ENCODE data around the gene BNIP3. TPM values are rescaled to one million over a fixed set of nuclear protein-coding genes. Genes with fewer than 3 reads are reported as not detected.

BNIP3 gene
- polyA plus RNA-seq, 1 donor = 50.6 TPM

DNA sequence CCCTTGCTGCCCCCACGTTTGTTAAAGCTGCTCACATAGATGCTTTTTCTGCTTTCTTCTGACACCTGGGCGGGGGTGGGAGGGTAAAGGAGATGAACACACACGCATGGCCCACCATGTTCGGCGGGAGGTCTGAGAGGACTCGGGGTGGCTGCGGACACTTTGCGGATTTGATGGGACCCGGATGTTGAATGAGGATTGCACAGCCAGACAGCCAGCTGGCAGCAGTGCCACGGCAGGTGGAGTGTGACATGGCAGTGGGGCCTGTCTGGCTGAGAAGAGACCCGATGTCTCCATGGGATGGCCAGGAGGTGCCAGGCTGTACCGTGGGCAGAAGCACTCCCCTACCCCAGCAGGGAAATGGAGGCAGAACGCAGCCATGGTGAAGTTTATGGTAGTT, 49.7 kb downstream of the BNIP3 start:
- peaks cover 27% of the 10 kb centered on the region for H3K36me3 ChIP-seq (ENCODE audit: control insufficient read depth, insufficient read depth, low read length)
- no CpG with 5 or more reads among the region's 13 CpGs for WGBS (ENCODE audit: insufficient coverage, low lambda C conversion rate)
- no peak overlapping the region for H3K27ac ChIP-seq (ENCODE audit: low read length)
- H3K9me3 ChIP-seq (ENCODE audit: control insufficient read depth, low read depth, low read length) = no peaks in the 10 kb centered on the region
- no peaks in the 10 kb centered on the region for H3K27me3 ChIP-seq (ENCODE audit: control insufficient read depth, insufficient read depth, low read length)
- no peak overlapping the region for H3K4me3 ChIP-seq (ENCODE audit: low read length)
- H3K4me1 ChIP-seq (ENCODE audit: control insufficient read depth, insufficient read depth, low read length) = no peaks in the 10 kb centered on the region
- DNase-seq = no peak

DNA sequence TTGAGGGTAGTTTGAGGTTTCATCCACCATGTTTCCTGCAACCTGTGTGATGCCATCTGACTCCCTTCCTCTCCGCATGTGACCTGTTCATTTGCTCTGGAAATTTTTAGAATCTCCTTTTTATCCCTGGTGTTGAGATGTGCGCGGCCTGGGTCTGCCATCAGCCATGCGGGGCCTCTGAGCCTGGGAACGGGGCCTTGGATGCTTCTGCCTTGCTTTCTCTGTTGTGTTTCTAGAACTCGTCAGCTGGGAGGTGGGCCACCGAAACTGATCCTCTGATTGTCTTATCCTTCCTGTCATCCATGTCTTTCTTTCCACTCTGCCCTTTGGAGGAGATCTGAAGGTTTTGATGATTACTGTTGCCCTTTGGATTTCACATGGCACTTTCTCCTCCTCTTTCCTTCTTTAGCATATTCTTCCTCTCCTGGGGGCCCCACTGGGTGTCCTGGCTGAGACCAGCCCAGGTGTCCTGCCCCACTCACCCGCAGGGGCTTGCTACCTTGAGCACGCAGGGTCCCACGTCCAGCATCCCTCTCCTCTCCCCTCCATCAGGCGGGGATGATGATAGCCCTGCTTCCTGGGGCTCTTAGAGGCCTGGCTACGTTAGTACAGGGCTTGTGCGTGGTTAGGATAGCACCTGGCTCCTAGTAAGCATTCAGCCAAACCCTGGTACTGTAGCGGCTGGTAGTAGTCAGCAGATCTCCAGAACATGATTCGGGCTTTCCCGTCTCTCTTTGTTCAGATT, 51.0 kb downstream of the BNIP3 start:
- Histone ChIP-seq H3K4me3 (ENCODE audit: low read length) (no peak overlapping the region), H3K27ac (ENCODE audit: low read length) (no peak overlapping the region), H3K36me3 (ENCODE audit: control insufficient read depth, insufficient read depth, low read length) (peaks cover 23% of the 10 kb centered on the region), H3K4me1 (ENCODE audit: control insufficient read depth, insufficient read depth, low read length) (no peaks in the 10 kb centered on the region), H3K27me3 (ENCODE audit: control insufficient read depth, insufficient read depth, low read length) (no peaks in the 10 kb centered on the region), H3K9me3 (ENCODE audit: control insufficient read depth, low read depth, low read length) (no peaks in the 10 kb centered on the region)
- DNase-seq = no peak
- 100% methylated on average over 4 of the region's 16 CpGs for WGBS (ENCODE audit: insufficient coverage, low lambda C conversion rate)

DNA sequence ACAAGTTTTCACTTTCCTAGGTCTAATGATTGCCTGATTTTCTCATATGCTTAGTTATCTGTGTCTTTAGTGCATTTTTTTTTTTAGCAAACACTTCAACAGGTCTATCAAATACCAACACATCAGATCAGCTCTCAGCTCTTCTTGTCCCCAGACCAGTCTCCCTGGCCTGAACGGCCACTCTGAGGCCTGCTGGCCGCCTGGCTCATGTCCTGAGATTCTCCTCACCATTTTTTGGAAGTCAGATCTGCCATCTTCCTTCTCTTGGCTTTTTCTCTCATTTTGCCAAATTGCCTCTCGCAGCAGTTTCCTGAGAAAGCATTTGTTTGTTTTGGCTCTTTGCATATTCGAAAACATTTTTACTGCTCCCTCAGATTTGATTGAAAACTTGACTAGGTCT, 51.6 kb downstream of the BNIP3 start:
- Histone ChIP-seq H3K27ac (ENCODE audit: low read length) (no peak overlapping the region), H3K4me3 (ENCODE audit: low read length) (no peak overlapping the region), H3K36me3 (ENCODE audit: control insufficient read depth, insufficient read depth, low read length) (peaks cover 20% of the 10 kb centered on the region), H3K4me1 (ENCODE audit: control insufficient read depth, insufficient read depth, low read length) (no peaks in the 10 kb centered on the region), H3K27me3 (ENCODE audit: control insufficient read depth, insufficient read depth, low read length) (no peaks in the 10 kb centered on the region), H3K9me3 (ENCODE audit: control insufficient read depth, low read depth, low read length) (no peaks in the 10 kb centered on the region)
- no peak for DNase-seq
- whole genome bisulfite sequencing (ENCODE audit: insufficient coverage, low lambda C conversion rate) = 87% methylated on average over 3 of the region's 4 CpGs

DNA sequence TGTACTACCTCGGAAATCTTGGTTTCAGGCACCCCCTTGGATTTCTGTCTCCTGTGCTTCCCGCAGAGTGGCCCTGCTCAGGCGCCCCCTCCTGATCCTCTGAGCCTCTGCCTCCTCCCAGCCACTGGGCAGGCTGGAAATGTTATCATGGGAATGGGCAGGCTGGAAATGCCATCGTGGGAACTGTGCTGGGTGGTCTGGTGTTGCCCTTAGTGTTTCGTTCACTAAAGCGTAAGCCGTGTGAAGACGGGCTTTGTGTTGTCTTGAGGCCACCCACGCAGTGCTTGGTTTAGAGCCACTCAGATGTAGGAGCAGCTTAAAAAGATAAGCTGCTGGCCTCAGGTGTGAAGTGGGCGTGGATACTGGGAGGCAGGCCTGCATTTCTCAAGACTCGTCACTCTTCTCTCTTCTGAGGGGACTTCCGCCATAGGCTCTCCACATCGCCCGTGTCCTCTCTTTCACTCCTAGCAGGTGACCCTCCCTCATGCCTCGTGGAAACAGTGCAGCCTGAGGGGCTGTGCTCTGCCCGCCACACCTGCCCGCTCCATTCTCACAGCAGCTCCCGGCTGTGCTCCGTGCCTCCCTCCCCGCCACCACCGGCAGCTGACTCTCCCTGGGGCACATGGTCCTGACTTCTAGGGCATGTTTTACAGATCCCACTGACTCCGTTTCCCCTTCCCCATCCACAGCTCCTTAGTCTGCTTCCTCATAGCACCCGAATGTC, 52.4 kb downstream of the BNIP3 start:
- Histone ChIP-seq H3K4me3 (ENCODE audit: low read length) (no peak overlapping the region), H3K27ac (ENCODE audit: low read length) (no peak overlapping the region), H3K36me3 (ENCODE audit: control insufficient read depth, insufficient read depth, low read length) (peaks cover 14% of the 10 kb centered on the region), H3K4me1 (ENCODE audit: control insufficient read depth, insufficient read depth, low read length) (no peaks in the 10 kb centered on the region), H3K27me3 (ENCODE audit: control insufficient read depth, insufficient read depth, low read length) (no peaks in the 10 kb centered on the region), H3K9me3 (ENCODE audit: control insufficient read depth, low read depth, low read length) (no peaks in the 10 kb centered on the region)
- 100% methylated on average over 1 of the region's 23 CpGs for WGBS (ENCODE audit: insufficient coverage, low lambda C conversion rate)
- DNase-seq = no peak

DNA sequence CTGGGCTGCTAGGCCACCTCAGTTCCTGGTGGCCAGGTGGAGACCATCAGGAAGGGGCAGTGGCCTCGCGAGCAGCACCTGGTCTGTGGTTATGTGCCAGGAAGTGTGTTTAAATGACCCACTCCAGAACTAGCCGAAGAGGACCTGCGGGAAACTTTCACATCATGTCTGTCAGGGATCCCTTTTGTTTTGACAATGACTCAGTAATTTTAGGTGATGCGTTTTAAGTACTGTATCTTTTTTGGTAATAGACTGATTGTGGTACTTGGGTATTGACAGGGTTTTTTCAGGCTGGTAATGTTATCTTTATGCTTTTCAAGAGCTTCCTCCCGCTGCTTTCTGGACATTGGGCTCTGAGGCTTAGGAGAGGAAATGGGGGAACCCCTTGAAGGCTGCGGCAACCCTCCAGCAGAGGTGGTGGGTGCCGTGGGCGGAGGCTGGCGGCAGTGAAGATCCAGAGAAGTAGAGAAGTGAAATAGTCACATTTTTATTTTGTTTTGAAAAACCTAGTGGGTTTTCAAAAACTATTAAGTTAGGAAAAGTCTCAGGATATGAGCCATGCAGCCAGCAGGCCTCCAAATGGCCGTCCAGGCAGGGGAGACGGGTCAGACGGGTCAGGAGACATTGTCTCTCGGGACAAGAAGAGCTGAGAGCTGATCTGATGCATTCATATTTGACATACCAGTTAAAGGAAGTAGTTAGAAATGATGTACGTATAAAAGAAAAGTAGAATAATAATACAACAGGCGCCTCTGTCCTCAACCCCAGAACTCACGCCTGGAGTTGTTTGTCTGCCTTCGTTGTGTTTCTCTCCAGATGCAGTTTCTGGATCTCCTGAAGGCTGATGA, 53.3 kb downstream of the BNIP3 start:
- Histone ChIP-seq H3K36me3 (ENCODE audit: control insufficient read depth, insufficient read depth, low read length) (peaks cover 14% of the 10 kb centered on the region), H3K27ac (ENCODE audit: low read length) (no peak overlapping the region), H3K4me1 (ENCODE audit: control insufficient read depth, insufficient read depth, low read length) (no peaks in the 10 kb centered on the region), H3K27me3 (ENCODE audit: control insufficient read depth, insufficient read depth, low read length) (no peaks in the 10 kb centered on the region), H3K4me3 (ENCODE audit: low read length) (no peak overlapping the region), H3K9me3 (ENCODE audit: control insufficient read depth, low read depth, low read length) (no peaks in the 10 kb centered on the region)
- DNase-seq = no peak
- 83% methylated on average over 6 of the region's 18 CpGs for WGBS (ENCODE audit: insufficient coverage, low lambda C conversion rate)

DNA sequence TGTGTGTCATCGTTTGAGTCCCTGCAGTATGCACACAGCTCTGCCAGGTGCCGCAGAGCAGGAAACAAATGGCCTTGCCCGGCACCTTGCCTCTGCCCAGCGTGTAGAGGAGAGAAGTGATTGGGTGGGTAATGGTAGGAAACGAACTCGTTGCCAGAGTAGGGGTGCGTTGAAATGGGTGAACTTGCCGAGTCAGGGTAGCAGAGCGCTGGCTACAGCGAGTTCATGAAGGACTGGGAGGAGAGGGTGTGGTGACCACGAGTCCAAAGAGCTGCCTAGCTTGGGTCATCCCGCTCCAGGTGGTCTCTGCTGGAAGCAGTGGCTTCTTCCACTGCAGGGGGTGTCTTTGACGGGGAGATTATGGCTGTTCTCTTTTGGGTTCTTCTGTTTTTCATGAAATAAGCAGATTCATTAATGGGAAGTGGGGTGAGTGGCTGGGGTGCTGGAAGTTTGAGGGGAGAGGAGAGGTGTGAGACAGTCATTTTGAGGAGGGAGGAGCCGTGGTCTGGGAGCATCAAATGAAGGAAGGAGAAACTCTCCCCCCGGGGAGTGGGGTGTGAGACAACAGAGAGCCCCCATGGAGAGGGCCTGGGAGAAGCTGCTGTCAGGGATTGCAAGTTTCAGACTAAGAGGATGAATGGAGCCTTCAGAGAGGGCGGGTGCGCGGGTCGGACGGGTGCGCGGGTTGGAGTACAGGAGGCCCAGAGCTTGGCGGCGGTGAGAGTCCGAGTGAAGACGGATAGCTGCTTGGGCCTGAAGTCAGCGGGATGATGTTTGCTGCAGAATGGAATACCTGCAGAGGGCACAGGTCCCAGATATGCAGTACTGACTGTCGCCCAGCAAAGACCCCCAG, 54.8 kb downstream of the BNIP3 start:
- peaks cover 14% of the 10 kb centered on the region for H3K36me3 ChIP-seq (ENCODE audit: control insufficient read depth, insufficient read depth, low read length)
- no peak overlapping the region for H3K4me3 ChIP-seq (ENCODE audit: low read length)
- H3K4me1 ChIP-seq (ENCODE audit: control insufficient read depth, insufficient read depth, low read length) = no peaks in the 10 kb centered on the region
- no CpG with 5 or more reads among the region's 28 CpGs for WGBS (ENCODE audit: insufficient coverage, low lambda C conversion rate)
- H3K27ac ChIP-seq (ENCODE audit: low read length) = no peak overlapping the region
- no peaks in the 10 kb centered on the region for H3K9me3 ChIP-seq (ENCODE audit: control insufficient read depth, low read depth, low read length)
- no peak for DNase-seq
- no peaks in the 10 kb centered on the region for H3K27me3 ChIP-seq (ENCODE audit: control insufficient read depth, insufficient read depth, low read length)

DNA sequence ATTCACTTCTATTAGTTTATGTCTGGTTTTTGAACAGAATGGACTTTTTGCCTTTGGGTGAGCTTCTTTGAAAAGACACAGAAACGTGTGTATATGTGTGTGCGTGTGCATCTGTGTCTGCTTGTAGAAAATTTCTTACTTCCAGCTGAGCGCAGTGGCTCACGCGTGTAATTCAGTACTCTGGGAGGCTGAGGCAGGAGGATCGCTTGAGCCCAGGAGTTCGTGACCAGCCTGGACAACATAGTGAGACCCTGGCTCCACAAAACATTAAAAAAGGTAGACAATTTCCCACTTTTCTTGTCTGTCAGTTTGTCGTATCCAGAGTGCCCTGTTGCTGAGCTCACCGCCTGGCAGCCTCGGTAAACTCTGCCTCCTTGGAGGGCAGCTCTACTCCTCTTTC, 55.5 kb downstream of the BNIP3 start:
- H3K36me3 ChIP-seq (ENCODE audit: control insufficient read depth, insufficient read depth, low read length) = peaks cover 14% of the 10 kb centered on the region
- H3K27ac ChIP-seq (ENCODE audit: low read length) = no peak overlapping the region
- H3K4me1 ChIP-seq (ENCODE audit: control insufficient read depth, insufficient read depth, low read length) = no peaks in the 10 kb centered on the region
- no peak overlapping the region for H3K4me3 ChIP-seq (ENCODE audit: low read length)
- H3K9me3 ChIP-seq (ENCODE audit: control insufficient read depth, low read depth, low read length) = no peaks in the 10 kb centered on the region
- DNase-seq = no peak
- no peaks in the 10 kb centered on the region for H3K27me3 ChIP-seq (ENCODE audit: control insufficient read depth, insufficient read depth, low read length)
- no CpG with 5 or more reads among the region's 10 CpGs for WGBS (ENCODE audit: insufficient coverage, low lambda C conversion rate)

DNA sequence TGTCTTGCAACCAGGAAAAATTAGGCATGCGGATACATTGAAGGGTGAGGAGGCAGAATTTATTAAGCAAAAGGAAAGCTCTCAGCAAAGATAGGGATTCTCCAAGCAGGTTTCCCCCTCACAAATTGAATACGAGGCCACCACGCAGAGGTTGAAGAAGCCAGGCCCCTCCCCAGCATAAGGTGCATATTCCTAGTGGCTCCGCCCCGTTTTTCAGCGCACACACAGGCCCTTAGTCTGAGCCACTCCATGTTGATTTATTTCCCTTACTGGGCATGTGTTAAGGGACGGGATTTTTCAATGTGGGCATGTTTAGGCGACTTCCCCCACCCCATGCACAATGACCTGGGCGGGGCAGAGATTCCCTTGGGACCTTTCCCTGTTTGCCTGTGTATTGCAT, 56.0 kb downstream of the BNIP3 start:
- WGBS (ENCODE audit: insufficient coverage, low lambda C conversion rate) = no CpG with 5 or more reads among the region's 9 CpGs
- Histone ChIP-seq H3K36me3 (ENCODE audit: control insufficient read depth, insufficient read depth, low read length) (peaks cover 14% of the 10 kb centered on the region), H3K9me3 (ENCODE audit: control insufficient read depth, low read depth, low read length) (no peaks in the 10 kb centered on the region), H3K27me3 (ENCODE audit: control insufficient read depth, insufficient read depth, low read length) (no peaks in the 10 kb centered on the region), H3K27ac (ENCODE audit: low read length) (no peak overlapping the region), H3K4me3 (ENCODE audit: low read length) (no peak overlapping the region), H3K4me1 (ENCODE audit: control insufficient read depth, insufficient read depth, low read length) (no peaks in the 10 kb centered on the region)
- DNase-seq = no peak

DNA sequence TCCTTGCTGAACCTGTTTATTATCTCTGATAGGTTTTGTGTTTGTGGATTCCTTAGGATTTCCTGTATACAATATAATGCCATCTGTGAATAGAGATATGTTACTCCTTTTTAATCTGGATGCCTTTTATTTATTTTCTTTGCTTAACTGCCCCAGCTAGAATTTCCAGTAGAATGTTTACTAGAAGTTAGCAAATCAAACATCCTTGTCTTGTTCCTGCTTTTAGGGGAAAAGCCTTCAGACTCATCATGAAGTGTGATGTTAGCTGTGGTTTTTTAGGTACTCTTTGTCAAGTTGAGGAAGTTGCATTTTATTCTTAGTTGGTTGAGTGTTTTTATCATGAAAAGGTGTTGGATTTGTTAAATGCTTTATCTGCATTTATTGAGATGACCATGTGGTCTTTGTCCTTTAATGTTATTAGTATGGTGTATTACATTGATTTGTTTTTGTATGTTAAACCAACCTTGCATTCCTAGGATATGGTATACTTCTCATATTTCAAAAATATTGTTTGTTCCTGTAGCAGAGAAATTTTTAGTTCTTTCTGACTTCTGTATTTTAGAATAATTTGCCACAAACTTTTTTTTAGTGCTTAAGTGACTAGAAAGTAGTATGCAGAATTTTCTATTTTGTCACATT, 56.6 kb downstream of the BNIP3 start:
- Histone ChIP-seq H3K9me3 (ENCODE audit: control insufficient read depth, low read depth, low read length) (no peaks in the 10 kb centered on the region), H3K36me3 (ENCODE audit: control insufficient read depth, insufficient read depth, low read length) (peaks cover 14% of the 10 kb centered on the region), H3K4me1 (ENCODE audit: control insufficient read depth, insufficient read depth, low read length) (no peaks in the 10 kb centered on the region), H3K27ac (ENCODE audit: low read length) (no peak overlapping the region), H3K4me3 (ENCODE audit: low read length) (no peak overlapping the region), H3K27me3 (ENCODE audit: control insufficient read depth, insufficient read depth, low read length) (no peaks in the 10 kb centered on the region)
- no peak for DNase-seq
